ENCODE results near the gene TFE3.

DNA sequence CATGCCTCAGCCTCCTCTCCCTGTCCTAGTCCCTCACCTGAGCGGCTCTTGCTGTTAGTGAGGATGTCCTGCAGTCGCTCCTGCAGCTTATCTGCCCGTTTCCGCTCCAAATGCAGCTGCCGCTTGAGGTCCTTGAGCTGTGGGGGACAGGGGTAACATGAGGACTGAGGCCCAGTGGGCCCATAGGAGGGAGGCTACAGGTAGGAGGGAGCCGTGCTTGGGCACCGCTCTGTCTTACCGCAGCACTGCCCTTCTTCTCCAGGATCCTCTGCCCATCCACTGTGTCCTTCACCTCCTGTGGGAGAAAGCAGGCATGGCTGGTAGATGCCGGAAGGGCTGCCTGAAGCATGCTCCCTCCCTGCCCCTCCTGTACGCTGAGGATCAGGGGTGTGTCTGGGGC, 62.0 kb downstream of the TFE3 start:
- TF ChIP-seq, protein P1, sequence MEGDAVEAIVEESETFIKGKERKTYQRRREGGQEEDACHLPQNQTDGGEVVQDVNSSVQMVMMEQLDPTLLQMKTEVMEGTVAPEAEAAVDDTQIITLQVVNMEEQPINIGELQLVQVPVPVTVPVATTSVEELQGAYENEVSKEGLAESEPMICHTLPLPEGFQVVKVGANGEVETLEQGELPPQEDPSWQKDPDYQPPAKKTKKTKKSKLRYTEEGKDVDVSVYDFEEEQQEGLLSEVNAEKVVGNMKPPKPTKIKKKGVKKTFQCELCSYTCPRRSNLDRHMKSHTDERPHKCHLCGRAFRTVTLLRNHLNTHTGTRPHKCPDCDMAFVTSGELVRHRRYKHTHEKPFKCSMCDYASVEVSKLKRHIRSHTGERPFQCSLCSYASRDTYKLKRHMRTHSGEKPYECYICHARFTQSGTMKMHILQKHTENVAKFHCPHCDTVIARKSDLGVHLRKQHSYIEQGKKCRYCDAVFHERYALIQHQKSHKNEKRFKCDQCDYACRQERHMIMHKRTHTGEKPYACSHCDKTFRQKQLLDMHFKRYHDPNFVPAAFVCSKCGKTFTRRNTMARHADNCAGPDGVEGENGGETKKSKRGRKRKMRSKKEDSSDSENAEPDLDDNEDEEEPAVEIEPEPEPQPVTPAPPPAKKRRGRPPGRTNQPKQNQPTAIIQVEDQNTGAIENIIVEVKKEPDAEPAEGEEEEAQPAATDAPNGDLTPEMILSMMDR (conservative IDR thresholded peaks at IDR 0.05 in 1 of 2, IDR thresholded peaks at IDR 0.05 in 1 of 2; ENCODE audit: extremely low read depth in 1 of 2, insufficient read depth in 1 of 2, low read depth in 1 of 2, low read length in 2 of 2): no peak
- TF ChIP-seq EZH2 (IDR thresholded peaks at IDR 0.05; ENCODE audit: borderline replicate concordance, low read length): no peak

All from mammary epithelial cell (primary cell).